T-helper 2 cell (primary cell): Measurements from ENCODE around the gene CACNG7.
A peak's percentile ranks its signal among the peaks of the same experiment; 100 is the strongest.

Source experiments
- DNase-seq, 5 experiments: peaks; one replicate each; pipeline versions ENCODE4 v3.0.0 to v3.0.0-alpha.2; 2012 to 2022

Gene CACNG7

GRCh38 chr19:53957448-53958167 is 48.5 kb downstream of the CACNG7 start:
- no peak for DNase-seq

DNA sequence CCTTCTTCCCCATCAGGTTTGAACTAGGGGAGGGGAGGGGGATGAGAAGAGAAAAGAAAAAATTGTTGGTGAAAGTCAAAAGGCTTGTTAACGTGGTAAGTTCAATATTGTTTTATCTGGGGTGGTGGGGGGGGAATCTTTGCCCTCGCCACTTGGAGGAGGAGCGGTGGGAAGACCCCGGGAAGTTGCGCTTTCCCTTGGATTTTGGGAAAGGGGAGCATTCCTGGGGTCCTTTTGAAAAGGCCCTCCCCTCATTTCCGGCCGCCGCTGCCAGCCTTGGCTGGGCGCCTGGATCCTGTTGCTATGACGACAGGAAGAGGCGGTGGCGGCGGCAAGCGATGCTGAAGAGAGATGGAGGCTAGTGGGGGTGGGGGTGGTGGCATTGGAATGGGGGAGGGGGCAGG is 49.1 kb downstream of the CACNG7 start:
- no peak for DNase-seq

DNA sequence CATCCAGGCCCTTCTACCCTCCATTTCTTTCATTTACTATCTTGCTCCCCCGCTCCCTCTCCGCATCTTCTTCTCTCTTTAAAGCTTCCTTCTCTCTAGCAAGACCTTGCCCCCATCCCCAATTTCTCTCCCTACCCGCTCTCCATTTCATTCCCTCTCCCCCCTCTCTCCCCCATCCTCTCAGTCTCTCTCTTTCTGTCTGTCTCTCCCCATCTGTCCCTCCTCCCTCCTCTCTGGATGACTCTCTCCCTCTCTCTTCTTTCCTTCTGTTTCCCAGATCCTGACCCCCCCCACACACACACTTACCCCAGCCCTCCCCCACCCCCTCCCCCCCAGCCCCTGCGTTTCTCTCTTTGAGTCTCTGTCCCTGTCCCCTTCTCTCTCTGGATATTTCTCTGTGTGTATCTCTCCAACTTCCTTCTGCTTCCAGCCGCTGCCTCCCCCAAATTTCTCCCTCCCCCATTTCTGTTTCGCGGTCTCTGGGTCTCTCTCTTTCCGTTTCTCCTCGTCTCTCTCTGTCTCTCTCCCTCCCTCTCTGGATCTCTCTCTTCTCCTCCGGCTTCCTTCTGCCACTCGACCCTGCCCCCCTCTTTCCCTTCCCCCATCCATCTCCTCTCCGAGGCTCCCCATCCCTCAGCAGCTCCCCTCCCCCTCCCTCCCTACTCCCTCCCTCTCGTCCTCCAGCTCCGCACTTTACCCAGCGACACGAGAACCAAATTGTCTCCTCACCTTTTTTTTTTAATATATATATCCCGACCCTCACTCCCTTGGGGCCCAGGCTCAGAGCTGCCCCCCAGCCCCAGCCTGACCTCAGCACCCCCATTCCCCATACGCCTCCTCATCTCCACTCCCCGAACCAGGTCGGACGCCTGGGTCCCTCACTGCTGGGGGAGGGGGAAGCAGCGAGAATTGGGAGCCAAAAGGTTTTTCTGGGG is 50.0 kb downstream of the CACNG7 start:
- no peak for DNase-seq

- DNase-seq, result no peak
Measured at GRCh38 chr19:53960187-53960586, 51.1 kb downstream of the CACNG7 start.

- DNase-seq, result no peak
Measured at GRCh38 chr19:53960886-53961285, 51.8 kb downstream of the CACNG7 start.

DNA sequence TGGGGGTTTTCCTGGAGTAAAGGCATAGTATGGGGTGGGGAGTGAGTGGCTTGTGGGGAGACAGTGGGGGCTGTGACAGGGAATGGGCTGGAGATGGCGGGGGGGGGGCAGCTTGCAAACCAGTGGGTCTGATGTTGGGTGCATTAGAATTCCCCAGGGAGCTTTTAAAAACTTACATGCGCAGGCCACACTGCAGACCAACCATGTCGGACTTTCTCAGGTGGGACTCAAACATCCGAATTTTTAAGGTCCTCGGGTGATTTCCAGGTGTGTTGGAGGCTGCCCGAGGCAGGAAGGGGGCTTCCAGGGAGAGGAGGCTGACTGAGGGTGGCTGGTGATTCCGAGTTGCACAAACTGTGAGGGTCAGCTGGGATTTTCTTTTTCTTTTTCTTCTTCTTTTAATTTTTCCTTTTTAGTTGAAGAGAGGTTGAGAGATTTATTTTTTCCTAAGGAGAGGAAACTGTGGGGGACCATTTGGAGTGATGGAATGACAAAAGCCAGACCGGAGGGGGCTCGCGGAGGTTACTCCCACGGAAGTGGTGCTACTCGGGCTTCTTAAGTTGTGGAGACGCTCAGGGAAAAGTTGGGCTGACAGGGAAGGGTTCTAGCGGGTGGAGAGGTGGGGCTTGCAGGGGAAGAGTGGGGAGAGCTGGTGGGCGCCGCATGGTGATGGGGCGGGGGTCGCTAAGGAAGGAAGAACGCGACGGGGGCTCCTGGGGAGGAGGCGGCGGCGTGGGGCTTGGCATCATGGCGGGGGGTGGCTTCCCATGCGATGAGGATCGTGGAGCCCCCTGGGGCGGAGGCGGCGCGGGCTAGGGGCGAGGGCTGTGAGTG is 52.7 kb downstream of the CACNG7 start:
- no peak for DNase-seq

- no peak for DNase-seq
Measured at GRCh38 chr19:53962887-53963431, 53.9 kb downstream of the CACNG7 start, which contains the start of gene CACNG8. Gene CACNG8 (plus strand): TSS chr19:53962937.

GRCh38 chr19:53965091-53965490 is 56.0 kb downstream of the CACNG7 start:
- DNase-seq, result no peak

- no peak for DNase-seq
Measured at GRCh38 chr19:53966931-53967330, 57.9 kb downstream of the CACNG7 start.

- DNase-seq, result no peak
Measured at GRCh38 chr19:53969366-53969765, 60.3 kb downstream of the CACNG7 start.

- DNase-seq, result no peak
Measured at GRCh38 chr19:53971673-53972072, 62.6 kb downstream of the CACNG7 start.

- peak in 4 of 5 experiments; percentile 33 to 70 (median 45) for DNase-seq
Measured at GRCh38 chr19:53977429-53977990, 68.4 kb downstream of the CACNG7 start.

- DNase-seq, result peak in 2 of 5 experiments; percentile 30 to 46
Measured at GRCh38 chr19:53977991-53978731, 69.1 kb downstream of the CACNG7 start.

DNA sequence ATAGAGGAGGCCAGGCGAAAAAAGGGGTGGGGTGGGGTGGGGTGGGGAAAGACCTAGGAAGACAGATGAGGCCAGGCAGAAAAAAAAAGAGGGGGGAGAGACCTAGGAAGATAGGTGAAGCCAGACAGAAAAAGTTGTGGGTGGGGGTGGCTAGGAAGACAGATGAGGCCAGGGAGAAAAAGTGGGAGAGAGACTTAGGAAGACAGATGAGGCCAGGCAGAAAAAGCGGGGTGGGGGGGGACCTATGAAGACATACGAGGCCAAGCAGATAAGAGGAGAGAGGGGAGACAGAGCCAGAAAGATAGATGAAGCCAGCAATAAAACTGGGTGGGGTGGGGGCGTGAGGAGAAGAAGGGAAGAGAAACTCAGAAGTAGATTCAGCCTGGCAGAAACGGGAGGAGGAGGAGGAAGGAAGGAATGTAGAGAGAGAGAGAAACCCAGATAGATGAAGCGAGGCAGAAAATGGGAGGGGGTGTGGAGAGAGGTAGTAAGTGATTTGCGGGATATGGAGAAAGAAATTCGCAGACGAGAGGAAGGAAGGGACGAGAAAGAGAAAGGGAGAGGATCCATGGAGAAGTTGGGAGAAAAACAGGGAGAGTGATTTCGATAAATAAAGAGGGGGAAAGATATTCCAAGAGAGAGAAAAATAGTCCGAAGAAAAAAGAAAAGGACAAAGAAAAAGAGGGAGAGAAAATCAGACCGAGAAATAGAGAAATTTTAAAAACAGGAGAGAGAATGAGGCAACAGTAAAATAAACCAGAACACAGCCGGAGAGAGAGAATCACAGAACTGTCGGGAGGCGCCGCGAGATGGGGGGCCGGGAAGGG is 70.1 kb downstream of the CACNG7 start:
- DNase-seq, result no peak

DNA sequence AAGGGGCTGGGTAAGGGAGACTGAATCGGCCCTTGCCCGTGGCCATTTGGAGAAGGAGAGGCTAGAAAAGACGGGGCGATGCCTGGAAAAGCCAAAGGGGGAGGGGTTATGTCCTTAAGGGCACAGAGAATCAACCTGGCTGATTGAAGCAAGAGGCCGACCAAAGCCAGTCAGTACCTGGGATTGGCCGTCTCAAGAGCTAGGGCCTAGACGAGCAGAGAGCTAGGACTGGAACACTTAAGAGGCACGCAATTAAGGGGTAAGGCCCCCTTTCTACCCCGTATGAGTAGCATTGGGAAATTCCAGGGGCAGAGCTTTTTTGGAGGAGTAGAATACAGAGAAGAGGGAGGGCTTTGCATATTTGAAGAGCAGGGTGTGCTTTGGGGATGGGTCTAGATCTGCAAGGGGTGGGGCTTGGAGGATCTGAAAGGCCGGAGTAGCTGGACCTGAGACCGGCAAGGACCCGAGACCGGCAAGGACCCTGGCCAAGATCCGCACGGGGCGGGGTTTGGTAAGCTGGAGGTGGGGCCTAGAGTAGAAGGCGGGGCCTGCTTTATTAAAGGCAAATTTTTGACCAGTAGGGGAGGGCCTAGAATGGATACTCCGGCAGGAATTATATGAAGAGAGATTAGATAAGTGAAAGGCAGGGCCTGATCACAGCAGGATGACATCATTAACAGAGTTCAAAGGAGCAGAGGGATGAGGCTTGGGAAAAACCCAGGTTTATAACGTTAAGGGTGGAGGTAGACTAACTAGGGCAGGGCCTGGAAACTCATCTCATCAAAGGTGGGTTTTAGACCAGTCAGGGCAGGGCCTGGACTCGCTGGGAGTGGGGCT is 71.7 kb downstream of the CACNG7 start:
- no peak for DNase-seq

DNA sequence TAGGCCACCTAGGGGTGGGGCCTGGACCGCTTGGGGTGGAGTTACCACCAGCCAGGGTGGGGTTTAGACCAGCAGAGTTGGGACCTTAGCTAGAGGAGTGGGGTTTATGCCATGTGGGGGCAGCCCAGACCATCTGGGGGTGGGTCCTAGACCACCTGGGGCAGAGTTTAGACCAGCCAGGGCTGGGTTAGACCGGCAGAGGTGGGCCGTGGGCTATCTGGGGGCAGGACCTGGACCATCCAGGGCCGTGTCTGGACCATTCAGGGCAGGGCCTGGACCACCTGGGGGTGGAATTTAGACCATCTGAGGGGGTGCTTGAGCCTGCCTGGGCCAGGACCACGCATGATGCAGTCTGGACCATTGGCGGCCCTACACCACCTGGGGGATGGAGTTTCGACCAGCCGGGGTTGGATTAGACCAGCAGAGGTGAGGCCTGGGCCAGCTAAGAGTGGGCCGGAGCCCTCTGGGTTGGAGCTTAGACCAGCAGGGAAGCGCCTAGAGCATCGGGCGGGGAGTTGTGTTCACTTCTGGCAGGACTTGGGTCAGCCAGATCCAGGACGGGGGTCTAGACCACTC is 72.4 kb downstream of the CACNG7 start:
- DNase-seq, result no peak

DNA sequence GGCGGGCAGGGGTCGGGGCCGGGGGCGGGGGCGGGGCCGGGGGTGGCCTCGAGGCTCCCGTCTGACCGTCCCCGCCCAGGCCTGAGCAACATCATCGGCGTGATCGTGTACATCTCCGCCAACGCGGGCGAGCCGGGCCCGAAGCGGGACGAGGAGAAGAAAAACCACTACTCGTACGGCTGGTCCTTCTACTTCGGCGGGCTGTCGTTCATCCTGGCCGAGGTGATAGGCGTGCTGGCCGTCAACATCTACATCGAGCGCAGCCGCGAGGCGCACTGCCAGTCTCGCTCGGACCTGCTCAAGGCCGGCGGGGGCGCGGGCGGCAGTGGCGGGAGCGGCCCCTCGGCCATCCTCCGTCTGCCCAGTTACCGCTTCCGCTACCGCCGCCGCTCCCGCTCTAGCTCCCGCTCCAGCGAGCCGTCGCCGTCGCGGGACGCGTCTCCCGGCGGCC is 72.9 kb downstream of the CACNG7 start:
- DNase-seq, result no peak

DNA sequence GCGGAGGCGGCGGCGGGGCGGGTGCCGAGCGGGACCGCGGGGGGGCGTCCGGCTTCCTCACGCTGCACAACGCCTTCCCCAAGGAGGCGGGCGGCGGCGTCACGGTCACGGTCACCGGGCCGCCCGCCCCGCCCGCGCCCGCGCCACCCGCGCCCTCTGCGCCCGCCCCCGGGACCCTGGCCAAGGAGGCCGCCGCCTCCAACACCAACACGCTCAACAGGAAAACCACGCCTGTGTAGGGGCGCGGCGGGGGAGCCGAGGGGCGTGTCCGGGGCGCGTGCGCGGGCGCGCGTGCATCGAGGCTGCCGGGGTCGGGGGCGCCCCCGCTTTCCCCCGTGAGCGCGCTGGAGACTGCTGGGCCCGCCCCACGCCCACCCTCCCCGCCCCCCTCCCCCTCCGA is 73.5 kb downstream of the CACNG7 start:
- peak in 1 of 5 experiments; percentile 16 for DNase-seq
